CD14-positive monocyte (primary cell): ENCODE measurements around the gene ZIC2. TPM values are rescaled to one million over a fixed set of nuclear protein-coding genes. Genes with fewer than 3 reads are reported as not detected.
A peak's percentile ranks its signal among the peaks of the same experiment; 100 is the strongest.

Source experiments
- DNase-seq, 3 donors: peaks; one replicate each; pipeline ENCODE4 v3.0.0-alpha.2; 2011 to 2022
- H2AFZ ChIP-seq: 2 replicates; pipeline ENCODE4 v1.6.0; 2012; ENCODE audit warnings: mild to moderate bottlenecking, low read depth, low read length, inconsistent platforms; ENCODE audit not compliant: insufficient read depth, poor library complexity, severe bottlenecking
- H3K27ac ChIP-seq, 2 donors: 1 replicate in 1 of 2; 2 replicates in 1 of 2; pipeline ENCODE4 v1.5.1; 2012 to 2013; ENCODE audit warnings: low read length in 2 of 2, control low read depth in 1 of 2, inconsistent platforms in 1 of 2, low read depth in 1 of 2, mild to moderate bottlenecking in 1 of 2
- H3K27me3 ChIP-seq, 2 donors: one replicate each; pipeline versions ENCODE4 v1.6.0 to v1.6.1; 2011 to 2013; ENCODE audit warnings: low read length in 2 of 2; ENCODE audit not compliant: control insufficient read depth in 2 of 2, insufficient read depth in 2 of 2
- H3K36me3 ChIP-seq, 2 donors: replicated peaks in 1 of 2; 1 replicate in 1 of 2; 2 replicates in 1 of 2; pipeline versions ENCODE4 v1.5.1 to v1.6.1; 2012 to 2013; ENCODE audit warnings: low read length in 2 of 2, control low read depth in 1 of 2, inconsistent platforms in 1 of 2, mild to moderate bottlenecking in 1 of 2; ENCODE audit not compliant: insufficient read depth in 2 of 2, control insufficient read depth in 1 of 2
- H3K4me1 ChIP-seq, 2 donors: 1 replicate in 1 of 2; 2 replicates in 1 of 2; pipeline versions ENCODE4 v1.5.1 to v1.6.1; 2012 to 2013; ENCODE audit warnings: low read length in 2 of 2, control low read depth in 1 of 2, inconsistent platforms in 1 of 2, mild to moderate bottlenecking in 1 of 2, moderate library complexity in 1 of 2; ENCODE audit not compliant: insufficient read depth in 2 of 2, control insufficient read depth in 1 of 2
- H3K4me2 ChIP-seq: replicated peaks from 2 replicates; pipeline ENCODE3; 2012; ENCODE audit warnings: low read length, moderate library complexity, mild to moderate bottlenecking; ENCODE audit not compliant: poor library complexity, severe bottlenecking; ENCODE audit errors: extremely low read depth
- H3K4me3 ChIP-seq, 3 experiments: fragments of 200-600 bp in 1 of 3; sonication (generic) in 1 of 3; replicated peaks in 1 of 3; 1 replicate in 2 of 3; 2 replicates in 1 of 3; pipeline ENCODE4 v1.5.1; 2011 to 2013; ENCODE audit warnings: low read length in 3 of 3, mild to moderate bottlenecking in 3 of 3, control low read depth in 2 of 3, low read depth in 2 of 3, inconsistent platforms in 1 of 3, moderate library complexity in 1 of 3
- H3K79me2 ChIP-seq: 2 replicates; pipeline ENCODE4 v1.6.0; 2012; ENCODE audit warnings: mild to moderate bottlenecking, control low read depth, inconsistent platforms, low read length, moderate library complexity; ENCODE audit not compliant: insufficient read depth
- H3K9ac ChIP-seq: 2 replicates; pipeline ENCODE4 v1.6.0; 2017; ENCODE audit warnings: low read length, mild to moderate bottlenecking; ENCODE audit not compliant: insufficient read depth, poor library complexity, severe bottlenecking
- H3K9me3 ChIP-seq, 2 donors: replicated peaks in 1 of 2; 1 replicate in 1 of 2; 2 replicates in 1 of 2; pipeline versions ENCODE4 v1.5.1 to v1.6.1; 2012 to 2013; ENCODE audit warnings: low read length in 2 of 2, control low read depth in 1 of 2; ENCODE audit not compliant: control insufficient read depth in 1 of 2, insufficient read depth in 1 of 2
- H4K20me1 ChIP-seq: 2 replicates; pipeline ENCODE4 v1.6.0; 2012; ENCODE audit warnings: mild to moderate bottlenecking, low read length, control low read depth, moderate library complexity; ENCODE audit not compliant: insufficient read depth
- H3K27ac Mint-ChIP-seq, 7 donors: one replicate each; pipeline ENCODE4 v1.8.0; 2020; ENCODE audit warnings: mild to moderate bottlenecking in 7 of 7, mixed read lengths in 7 of 7, moderate library complexity in 6 of 7, inconsistent platforms in 2 of 7
- H3K27me3 Mint-ChIP-seq, 3 donors: one replicate each; pipeline ENCODE4 v1.8.0; 2021 to 2022; ENCODE audit warnings: low read depth in 3 of 3, mild to moderate bottlenecking in 3 of 3, mixed read lengths in 3 of 3, moderate library complexity in 3 of 3, inconsistent platforms in 1 of 3
- H3K36me3 Mint-ChIP-seq, 2 donors: one replicate each; pipeline ENCODE4 v1.8.0; 2020; ENCODE audit warnings: mixed read lengths in 2 of 2, inconsistent platforms in 1 of 2, mild to moderate bottlenecking in 1 of 2
- H3K4me1 Mint-ChIP-seq: one replicate; pipeline ENCODE4 v1.8.0; 2020; ENCODE audit warnings: mild to moderate bottlenecking, mixed read lengths
- H3K4me3 Mint-ChIP-seq, 2 donors: one replicate each; pipeline ENCODE4 v1.8.0; 2020; ENCODE audit warnings: mild to moderate bottlenecking in 2 of 2, mixed read lengths in 2 of 2, moderate library complexity in 1 of 2
- H3K9me3 Mint-ChIP-seq, 7 donors: one replicate each; pipeline ENCODE4 v1.8.0; 2020 to 2022; ENCODE audit warnings: mixed read lengths in 7 of 7, mild to moderate bottlenecking in 6 of 7, moderate library complexity in 6 of 7, inconsistent platforms in 2 of 7
- WGBS: methylation state at CpG from one replicate; pipeline ENCODE4 v1.1.5; 2013; ENCODE audit warnings: missing lambda C conversion rate; ENCODE audit not compliant: insufficient coverage; 5-methylcytosine and 5-hydroxymethylcytosine counted together
- intact Hi-C, 2 donors: fragments of 100-400 bp; cut with micrococcal nuclease; formaldehyde crosslinking; loops; one replicate each; pipeline versions ENCODE4 v1.15.0 to v1.15.1; 2023
- polyA plus RNA-seq, 3 donors: library from polyadenylated mRNA; depleted of rRNA in 1 of 3; unstranded in 2 of 3; stranded (reverse) in 1 of 3; fragments of 300-500 nt in 2 of 3; fragments of >200 nt in 1 of 3; fragmentation: Illumina TruSeq in 2 of 3; gene quantifications; 1 replicate in 2 of 3; 2 replicates in 1 of 3; pipeline ENCODE4 v1.2.3, GENCODE V29; 2012 to 2021
- TF ChIP-seq, protein P1 (sequence below): fragments of 200-600 bp; IDR thresholded peaks from one replicate; pipeline ENCODE4 v1.8.0; 2022; ENCODE audit warnings: antibody characterized with exemption, mild to moderate bottlenecking

The ZIC2 gene
- polyA plus RNA-seq, 3 donors = not detected

GRCh38 chr13:99984461-99985240 is 3.1 kb downstream of the ZIC2 start:
- Mint-ChIP-seq H3K9me3 (peaks cover 0 to 44% (median 23%) of the 10 kb centered on the region in 7 donors), H3K27me3 (peaks cover 72 to 94% (median 80%) of the 10 kb centered on the region in 3 donors), H3K36me3 (peaks cover 5 to 9% of the 10 kb centered on the region in 2 donors), H3K4me1 (peaks cover 27% of the 10 kb centered on the region), H3K27ac (no peak overlapping the region), H3K4me3 (peak overlapping the region in 1 of 2 donors; percentile 74)
- Histone ChIP-seq H3K9me3 (peaks cover 16 to 59% of the 10 kb centered on the region in 2 donors), H3K4me2 (no peak overlapping the region), H3K4me3 (no peak overlapping the region), H3K27me3 (peaks cover 71 to 83% of the 10 kb centered on the region in 2 donors), H4K20me1 (no peaks in the 10 kb centered on the region), H3K36me3 (no peaks in the 10 kb centered on the region), H3K4me1 (peaks cover 15 to 35% of the 10 kb centered on the region in 2 donors), H3K9ac (no peak overlapping the region), H3K79me2 (no peaks in the 10 kb centered on the region), H3K27ac (no peak overlapping the region), H2AFZ (no peak overlapping the region)
- WGBS = 4% methylated on average over 36 of the region's 44 CpGs
- intact Hi-C loops = no loop called here
- TF ChIP-seq, protein P1, sequence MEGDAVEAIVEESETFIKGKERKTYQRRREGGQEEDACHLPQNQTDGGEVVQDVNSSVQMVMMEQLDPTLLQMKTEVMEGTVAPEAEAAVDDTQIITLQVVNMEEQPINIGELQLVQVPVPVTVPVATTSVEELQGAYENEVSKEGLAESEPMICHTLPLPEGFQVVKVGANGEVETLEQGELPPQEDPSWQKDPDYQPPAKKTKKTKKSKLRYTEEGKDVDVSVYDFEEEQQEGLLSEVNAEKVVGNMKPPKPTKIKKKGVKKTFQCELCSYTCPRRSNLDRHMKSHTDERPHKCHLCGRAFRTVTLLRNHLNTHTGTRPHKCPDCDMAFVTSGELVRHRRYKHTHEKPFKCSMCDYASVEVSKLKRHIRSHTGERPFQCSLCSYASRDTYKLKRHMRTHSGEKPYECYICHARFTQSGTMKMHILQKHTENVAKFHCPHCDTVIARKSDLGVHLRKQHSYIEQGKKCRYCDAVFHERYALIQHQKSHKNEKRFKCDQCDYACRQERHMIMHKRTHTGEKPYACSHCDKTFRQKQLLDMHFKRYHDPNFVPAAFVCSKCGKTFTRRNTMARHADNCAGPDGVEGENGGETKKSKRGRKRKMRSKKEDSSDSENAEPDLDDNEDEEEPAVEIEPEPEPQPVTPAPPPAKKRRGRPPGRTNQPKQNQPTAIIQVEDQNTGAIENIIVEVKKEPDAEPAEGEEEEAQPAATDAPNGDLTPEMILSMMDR = no peak
- DNase-seq = no peak

DNA sequence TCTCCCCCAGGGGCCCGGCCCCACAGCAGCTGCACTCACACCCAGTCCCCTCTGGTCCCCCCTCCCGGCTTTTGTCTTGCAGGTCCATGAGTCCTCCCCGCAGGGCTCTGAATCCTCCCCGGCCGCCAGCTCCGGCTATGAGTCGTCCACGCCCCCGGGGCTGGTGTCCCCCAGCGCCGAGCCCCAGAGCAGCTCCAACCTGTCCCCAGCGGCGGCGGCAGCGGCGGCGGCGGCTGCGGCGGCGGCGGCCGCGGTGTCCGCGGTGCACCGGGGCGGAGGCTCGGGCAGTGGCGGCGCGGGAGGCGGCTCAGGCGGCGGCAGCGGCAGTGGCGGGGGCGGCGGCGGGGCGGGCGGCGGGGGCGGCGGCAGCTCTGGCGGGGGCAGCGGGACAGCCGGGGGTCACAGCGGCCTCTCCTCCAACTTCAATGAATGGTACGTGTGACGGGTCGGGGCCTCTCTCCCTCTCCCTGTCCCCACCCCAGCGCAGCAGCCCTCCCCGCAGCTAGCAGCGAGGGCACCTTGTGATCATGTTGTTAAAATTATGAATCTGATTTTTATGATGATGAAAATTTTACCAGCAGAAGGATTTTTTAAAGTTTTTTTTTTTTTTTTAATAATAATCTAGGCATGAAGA is 3.8 kb downstream of the ZIC2 start:
- WGBS = 2% methylated on average over 22 of the region's 55 CpGs
- Mint-ChIP-seq H3K36me3 (peaks cover 5 to 9% of the 10 kb centered on the region in 2 donors), H3K4me3 (peak overlapping the region in 1 of 2 donors; percentile 83), H3K27me3 (peaks cover 73 to 94% (median 81%) of the 10 kb centered on the region in 3 donors), H3K9me3 (peaks cover 0 to 51% (median 28%) of the 10 kb centered on the region in 7 donors), H3K27ac (no peak overlapping the region), H3K4me1 (peaks cover 32% of the 10 kb centered on the region)
- no peaks in the 10 kb centered on the region for H4K20me1 ChIP-seq
- peaks cover 19 to 64% of the 10 kb centered on the region in 2 donors for H3K9me3 ChIP-seq
- TF ChIP-seq, protein P1 = no peak
- intact Hi-C loops = no loop called here
- peaks cover 74 to 84% of the 10 kb centered on the region in 2 donors for H3K27me3 ChIP-seq
- H3K9ac ChIP-seq = no peak overlapping the region
- no peak overlapping the region for H3K27ac ChIP-seq
- H3K4me2 ChIP-seq = no peak overlapping the region
- H2AFZ ChIP-seq = no peak overlapping the region
- no peaks in the 10 kb centered on the region for H3K79me2 ChIP-seq
- no peak for DNase-seq
- H3K36me3 ChIP-seq = no peaks in the 10 kb centered on the region
- no peak overlapping the region for H3K4me3 ChIP-seq
- H3K4me1 ChIP-seq = peaks cover 14 to 28% of the 10 kb centered on the region in 2 donors
